CD8-positive, alpha-beta memory T cell (primary cell): ENCODE measurements around the gene CHORDC1. TPM values are rescaled to one million over a fixed set of nuclear protein-coding genes. Genes with fewer than 3 reads are reported as not detected.

Source experiments
- CTCF ChIA-PET: fragments of 350-600 bp; sonication (Branson Sonifier 250); formaldehyde crosslinking; loops from one replicate; lab custom pipeline; 2021; ENCODE audit warnings: antibody characterized with exemption; lab: Charles Lee
- POLR2A ChIA-PET: fragments of 350-600 bp; sonication (Branson Sonifier 250); formaldehyde crosslinking; loops from one replicate; lab custom pipeline; 2021; ENCODE audit warnings: antibody characterized with exemption; lab: Charles Lee
- DNase-seq, 5 donors: peaks; one replicate each; pipeline versions ENCODE4 v3.0.0 to v3.0.0-alpha.2; 2020 to 2022; ENCODE audit warnings: mixed read lengths in 1 of 5
- H3K27ac ChIP-seq: one replicate; pipeline ENCODE4 v1.7.0; 2013; ENCODE audit warnings: low read depth, mild to moderate bottlenecking, low read length, moderate library complexity
- H3K27me3 ChIP-seq: 2 replicates; pipeline ENCODE4 v1.7.0; 2013; ENCODE audit warnings: low read length, mild to moderate bottlenecking; ENCODE audit not compliant: insufficient read depth, poor library complexity, severe bottlenecking
- H3K36me3 ChIP-seq: 2 replicates; pipeline ENCODE4 v1.7.0; 2013; ENCODE audit warnings: mild to moderate bottlenecking, low read length, moderate library complexity; ENCODE audit not compliant: insufficient read depth
- H3K4me1 ChIP-seq: 2 replicates; pipeline ENCODE4 v1.7.0; 2013; ENCODE audit warnings: mild to moderate bottlenecking, low read length, moderate library complexity; ENCODE audit not compliant: insufficient read depth
- H3K4me3 ChIP-seq: 2 replicates; pipeline ENCODE4 v1.7.0; 2013; ENCODE audit warnings: mild to moderate bottlenecking, low read length
- H3K9me3 ChIP-seq: 2 replicates; pipeline ENCODE4 v1.7.0; 2013; ENCODE audit warnings: mild to moderate bottlenecking, low read length
- H3K27ac Mint-ChIP-seq, 8 donors: one replicate each; pipeline ENCODE4 v1.8.0; 2020 to 2021; ENCODE audit warnings: mixed read lengths in 8 of 8, mild to moderate bottlenecking in 6 of 8, inconsistent platforms in 3 of 8, moderate library complexity in 3 of 8
- H3K27me3 Mint-ChIP-seq, 2 donors: one replicate each; pipeline ENCODE4 v1.8.0; 2020 to 2021; ENCODE audit warnings: mixed read lengths in 2 of 2, mild to moderate bottlenecking in 1 of 2, moderate library complexity in 1 of 2
- H3K36me3 Mint-ChIP-seq, 3 donors: one replicate each; pipeline ENCODE4 v1.8.0; 2020 to 2021; ENCODE audit warnings: mixed read lengths in 3 of 3, inconsistent platforms in 1 of 3, mild to moderate bottlenecking in 1 of 3
- H3K4me1 Mint-ChIP-seq, 3 donors: one replicate each; pipeline ENCODE4 v1.8.0; 2020 to 2021; ENCODE audit warnings: mixed read lengths in 3 of 3, inconsistent platforms in 1 of 3, mild to moderate bottlenecking in 1 of 3
- H3K4me3 Mint-ChIP-seq, 7 donors: one replicate each; pipeline ENCODE4 v1.8.0; 2020 to 2021; ENCODE audit warnings: mixed read lengths in 7 of 7, mild to moderate bottlenecking in 6 of 7, moderate library complexity in 4 of 7, inconsistent platforms in 2 of 7
- H3K9me3 Mint-ChIP-seq, 5 donors: one replicate each; pipeline ENCODE4 v1.8.0; 2020 to 2022; ENCODE audit warnings: mixed read lengths in 5 of 5, mild to moderate bottlenecking in 3 of 5, moderate library complexity in 2 of 5, inconsistent platforms in 1 of 5
- polyA plus RNA-seq: library from polyadenylated mRNA; unstranded; fragments of 300-500 nt; fragmentation: Illumina TruSeq; gene quantifications from one replicate; pipeline ENCODE4 v1.2.3, GENCODE V29; 2021
- total RNA-seq, 2 experiments: library from RNA; stranded (reverse); gene quantifications; one replicate each; pipeline ENCODE4 v1.2.3, GENCODE V29; 2021

CHORDC1 gene
- total and polyA plus RNA-seq, 3 experiments from 2014 or later: 31.9 to 121 (median 115) TPM

- H3K27me3 Mint-ChIP-seq: peaks cover 0 to 3% of the 10 kb centered on the region in 2 donors
- Histone ChIP-seq H3K27me3 (no peaks in the 10 kb centered on the region), H3K27ac (no peak overlapping the region), H3K4me3 (no peak overlapping the region), H3K9me3 (no peaks in the 10 kb centered on the region), H3K36me3 (no peaks in the 10 kb centered on the region), H3K4me1 (peaks cover 7% of the 10 kb centered on the region)
- H3K4me1 Mint-ChIP-seq: peaks cover 14 to 24% (median 15%) of the 10 kb centered on the region in 3 donors
- ChIA-PET CTCF (no interaction called here), POLR2A (no interaction called here)
- peaks cover 1 to 6% (median 5%) of the 10 kb centered on the region in 3 donors for H3K36me3 Mint-ChIP-seq
- peak overlapping the region in 1 of 7 donors; percentile 27 for H3K4me3 Mint-ChIP-seq
- no peaks in the 10 kb centered on the region for H3K9me3 Mint-ChIP-seq
- DNase-seq: no peak
- no peak overlapping the region for H3K27ac Mint-ChIP-seq
These were observed 5.2 kb upstream of the CHORDC1 start for GRCh38 chr11:90228056-90228455.

- peak overlapping the region; percentile 85 for H3K4me3 ChIP-seq
- POLR2A ChIA-PET: no interaction called here
These were observed 368 bp upstream of the CHORDC1 start for GRCh38 chr11:90223248-90223585.

DNA sequence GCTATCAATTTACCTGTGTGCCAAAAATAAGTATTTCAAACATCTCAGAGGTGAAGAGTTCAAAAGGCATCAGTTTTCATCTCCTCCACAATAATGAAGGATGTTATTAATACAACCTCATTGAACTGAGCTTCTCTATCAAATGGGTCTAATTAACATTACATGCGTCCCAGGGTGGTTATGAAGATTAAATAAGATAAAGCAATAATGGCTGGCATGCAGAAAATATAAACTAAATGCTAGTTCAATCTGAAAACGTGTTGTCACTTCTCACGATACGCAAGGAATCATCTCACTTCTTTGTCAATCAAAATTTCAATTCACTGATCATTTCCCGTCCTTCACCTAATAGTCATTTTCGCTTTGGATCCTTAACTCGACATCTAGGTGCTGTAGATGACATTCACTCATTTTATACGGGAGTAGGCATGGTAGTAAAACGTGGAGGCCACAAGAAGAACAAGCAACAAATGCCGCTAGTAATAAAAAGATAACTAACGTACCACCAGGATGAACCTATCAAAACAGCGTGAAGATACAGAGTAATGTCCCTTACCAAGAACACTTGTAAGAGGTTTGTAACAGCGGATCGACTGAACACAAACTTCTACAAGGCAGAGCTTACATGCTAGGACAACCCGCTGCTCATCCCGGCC is 918 bp downstream of the CHORDC1 start:
- DNase-seq: no peak
- no peaks in the 10 kb centered on the region for H3K27me3 Mint-ChIP-seq
- peak overlapping the region; percentile 81 to 99 (median 97) for H3K27ac Mint-ChIP-seq
- Histone ChIP-seq H3K27ac (peak overlapping the region; percentile 86), H3K4me1 (peaks cover 40% of the 10 kb centered on the region), H3K4me3 (peak overlapping the region; percentile 85), H3K27me3 (no peaks in the 10 kb centered on the region), H3K36me3 (no peaks in the 10 kb centered on the region), H3K9me3 (no peaks in the 10 kb centered on the region)
- ChIA-PET POLR2A (no interaction called here), CTCF (no interaction called here)
- H3K36me3 Mint-ChIP-seq: peaks cover 0 to 19% (median 1%) of the 10 kb centered on the region in 3 donors
- H3K9me3 Mint-ChIP-seq: no peaks in the 10 kb centered on the region
- peak overlapping the region; percentile 93 to 99 (median 99) for H3K4me3 Mint-ChIP-seq
- H3K4me1 Mint-ChIP-seq: peaks cover 62 to 75% (median 69%) of the 10 kb centered on the region in 3 donors

More at GRCh38 chr11:90223248-90223585, 368 bp upstream of the CHORDC1 start:
- Histone ChIP-seq H3K27me3 (no peaks in the 10 kb centered on the region), H3K9me3 (no peaks in the 10 kb centered on the region), H3K36me3 (no peaks in the 10 kb centered on the region), H3K27ac (peak overlapping the region; percentile 86), H3K4me1 (peaks cover 36% of the 10 kb centered on the region)
- peaks cover 0 to 17% (median 1%) of the 10 kb centered on the region in 3 donors for H3K36me3 Mint-ChIP-seq
- DNase-seq: no peak
- CTCF ChIA-PET: interaction anchor here (0.9 kb wide), 1 partner anchor 10 kb away, joined by 3 read pairs; no protein-coding TSS in a partner anchor
- H3K4me3 Mint-ChIP-seq: peak overlapping the region; percentile 93 to 99 (median 99)
- H3K9me3 Mint-ChIP-seq: no peaks in the 10 kb centered on the region
- peak overlapping the region; percentile 81 to 99 (median 96) for H3K27ac Mint-ChIP-seq
- H3K4me1 Mint-ChIP-seq: peaks cover 53 to 63% (median 57%) of the 10 kb centered on the region in 3 donors
- H3K27me3 Mint-ChIP-seq: peaks cover 0 to 3% of the 10 kb centered on the region in 2 donors

GRCh38 chr11:90220391-90220790 is 2.5 kb downstream of the CHORDC1 start:
- H3K27ac ChIP-seq: peak overlapping the region; percentile 32
- Mint-ChIP-seq H3K4me3 (peak overlapping the region; percentile 93 to 99 (median 99)), H3K4me1 (peaks cover 70 to 85% (median 80%) of the 10 kb centered on the region in 3 donors), H3K9me3 (no peaks in the 10 kb centered on the region), H3K27me3 (no peaks in the 10 kb centered on the region), H3K36me3 (peaks cover 0 to 29% (median 7%) of the 10 kb centered on the region in 3 donors), H3K27ac (peak overlapping the region; percentile 13 to 98 (median 82))
- no peak overlapping the region for H3K4me3 ChIP-seq
- ChIA-PET CTCF (interaction anchor here (1.1 kb wide), 1 partner anchor 16 kb away, joined by 5 read pairs; no protein-coding TSS in a partner anchor), POLR2A (no interaction called here)
- H3K4me1 ChIP-seq: peaks cover 46% of the 10 kb centered on the region
- DNase-seq: no peak
- no peaks in the 10 kb centered on the region for H3K36me3 ChIP-seq
- H3K27me3 ChIP-seq: no peaks in the 10 kb centered on the region
- no peaks in the 10 kb centered on the region for H3K9me3 ChIP-seq

DNA sequence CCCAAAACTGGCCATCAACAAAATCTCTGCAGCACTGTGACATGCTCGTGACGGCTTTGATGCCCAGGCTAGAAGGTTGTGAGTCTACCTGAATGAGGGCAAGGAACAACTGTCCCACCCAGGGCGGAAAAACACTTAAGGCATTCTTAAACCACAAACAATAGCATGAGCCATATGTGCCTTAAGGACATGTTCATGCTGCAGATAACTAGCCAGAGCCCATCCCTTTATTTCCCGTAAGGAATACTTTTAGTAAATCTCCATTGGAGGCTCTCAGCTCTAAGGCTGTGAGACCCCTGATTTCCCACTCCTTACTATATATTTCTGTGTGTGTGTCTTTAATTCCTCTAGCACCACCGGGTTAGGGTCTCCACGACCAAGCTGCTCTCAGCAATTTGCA is 3.4 kb downstream of the CHORDC1 start:
- H3K4me1 ChIP-seq: peaks cover 46% of the 10 kb centered on the region
- H3K27me3 ChIP-seq: no peaks in the 10 kb centered on the region
- no peaks in the 10 kb centered on the region for H3K9me3 ChIP-seq
- Mint-ChIP-seq H3K27me3 (no peaks in the 10 kb centered on the region), H3K4me1 (peaks cover 68 to 85% (median 80%) of the 10 kb centered on the region in 3 donors), H3K27ac (peak overlapping the region; percentile 0 to 87 (median 52)), H3K9me3 (no peaks in the 10 kb centered on the region), H3K4me3 (peak overlapping the region in 6 of 7 donors; percentile 20 to 99 (median 95)), H3K36me3 (peaks cover 0 to 35% (median 6%) of the 10 kb centered on the region in 3 donors)
- ChIA-PET POLR2A (no interaction called here), CTCF (no interaction called here)
- H3K27ac ChIP-seq: no peak overlapping the region
- DNase-seq: no peak
- no peak overlapping the region for H3K4me3 ChIP-seq
- peaks cover 7% of the 10 kb centered on the region for H3K36me3 ChIP-seq

DNA sequence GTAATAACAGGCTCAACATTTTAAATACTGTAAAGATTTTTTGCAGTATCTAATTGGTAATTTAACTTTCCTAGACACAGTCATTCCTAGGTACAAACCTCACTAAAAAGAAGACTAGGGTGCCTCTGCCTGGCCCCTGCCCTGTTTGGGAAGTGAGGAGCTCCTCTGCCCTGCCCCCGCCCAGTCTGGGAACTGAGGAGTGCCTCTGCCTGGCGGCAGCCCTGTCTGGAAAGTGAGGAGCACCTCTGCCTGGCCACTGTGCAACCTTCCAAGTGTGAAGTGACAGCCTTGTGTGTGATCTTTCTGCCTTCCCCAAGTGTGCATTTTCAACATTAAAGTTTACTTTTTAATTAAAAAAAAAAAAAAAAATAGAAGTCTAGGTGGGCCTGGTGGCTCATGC is 4.2 kb downstream of the CHORDC1 start:
- Histone ChIP-seq H3K9me3 (no peaks in the 10 kb centered on the region), H3K27ac (no peak overlapping the region), H3K4me3 (no peak overlapping the region), H3K27me3 (no peaks in the 10 kb centered on the region), H3K4me1 (peaks cover 40% of the 10 kb centered on the region), H3K36me3 (peaks cover 14% of the 10 kb centered on the region)
- no peaks in the 10 kb centered on the region for H3K9me3 Mint-ChIP-seq
- H3K27ac Mint-ChIP-seq: peak overlapping the region in 1 of 8 donors; percentile 43
- peaks cover 68 to 83% (median 77%) of the 10 kb centered on the region in 3 donors for H3K4me1 Mint-ChIP-seq
- H3K36me3 Mint-ChIP-seq: peaks cover 1 to 40% (median 7%) of the 10 kb centered on the region in 3 donors
- ChIA-PET CTCF (no interaction called here), POLR2A (no interaction called here)
- peak overlapping the region in 4 of 7 donors; percentile 23 to 36 (median 31) for H3K4me3 Mint-ChIP-seq
- DNase-seq: no peak
- no peaks in the 10 kb centered on the region for H3K27me3 Mint-ChIP-seq

GRCh38 chr11:90216611-90217010 is 6.2 kb downstream of the CHORDC1 start:
- Histone ChIP-seq H3K4me3 (no peak overlapping the region), H3K27me3 (no peaks in the 10 kb centered on the region), H3K27ac (no peak overlapping the region), H3K4me1 (peaks cover 36% of the 10 kb centered on the region), H3K36me3 (peaks cover 15% of the 10 kb centered on the region), H3K9me3 (no peaks in the 10 kb centered on the region)
- H3K4me1 Mint-ChIP-seq: peaks cover 64 to 86% (median 80%) of the 10 kb centered on the region in 3 donors
- H3K36me3 Mint-ChIP-seq: peaks cover 5 to 43% (median 13%) of the 10 kb centered on the region in 3 donors
- H3K9me3 Mint-ChIP-seq: no peaks in the 10 kb centered on the region
- DNase-seq: no peak
- H3K27me3 Mint-ChIP-seq: no peaks in the 10 kb centered on the region
- peak overlapping the region in 6 of 8 donors; percentile 7 to 56 (median 29) for H3K27ac Mint-ChIP-seq
- H3K4me3 Mint-ChIP-seq: peak overlapping the region in 2 of 7 donors; percentile 16 to 30
- CTCF ChIA-PET: no interaction called here
- POLR2A ChIA-PET: no interaction called here

- H3K27me3 Mint-ChIP-seq: no peaks in the 10 kb centered on the region
- peaks cover 27% of the 10 kb centered on the region for H3K36me3 ChIP-seq
- H3K27ac ChIP-seq: no peak overlapping the region
- peaks cover 40 to 66% (median 60%) of the 10 kb centered on the region in 3 donors for H3K4me1 Mint-ChIP-seq
- H3K4me1 ChIP-seq: peaks cover 11% of the 10 kb centered on the region
- no peak for DNase-seq
- ChIA-PET CTCF (no interaction called here), POLR2A (no interaction called here)
- no peak overlapping the region for H3K4me3 ChIP-seq
- H3K36me3 Mint-ChIP-seq: peaks cover 5 to 70% (median 28%) of the 10 kb centered on the region in 3 donors
- H3K9me3 ChIP-seq: no peaks in the 10 kb centered on the region
- H3K27ac Mint-ChIP-seq: peak overlapping the region in 5 of 8 donors; percentile 8 to 64 (median 18)
- no peaks in the 10 kb centered on the region for H3K27me3 ChIP-seq
- no peak overlapping the region for H3K4me3 Mint-ChIP-seq
- no peaks in the 10 kb centered on the region for H3K9me3 Mint-ChIP-seq
These were observed 9.5 kb downstream of the CHORDC1 start for GRCh38 chr11:90213322-90213721.
